Bronchial epithelial cell (primary cell): Measurements from ENCODE around the gene EPHA6. TPM values are rescaled to one million over a fixed set of nuclear protein-coding genes. Genes with fewer than 3 reads are reported as not detected.

Experiments
- DNase-seq: peaks from one replicate; pipeline ENCODE4 v3.0.0-alpha.2; 2010; ENCODE audit warnings: low read depth
- FAIRE-seq: peaks from 2 replicates; lab custom pipeline; 2011; peaks lifted over from hg19 to GRCh38; lab: Jason Lieb, UNC
- H3K27me3 ChIP-seq: 2 replicates; pipeline ENCODE4 v1.5.1; 2011; ENCODE audit warnings: low read length; ENCODE audit not compliant: control insufficient read depth, insufficient read depth
- H3K36me3 ChIP-seq: 2 replicates; pipeline ENCODE4 v1.5.1; 2011; ENCODE audit warnings: low read length; ENCODE audit not compliant: control insufficient read depth, insufficient read depth
- H3K4me3 ChIP-seq: 2 replicates; pipeline ENCODE4 v1.5.1; 2011; ENCODE audit warnings: mild to moderate bottlenecking, low read depth, low read length, control low read depth
- CTCF ChIP-seq: IDR thresholded peaks from 2 replicates; pipeline ENCODE4 v1.5.1; 2011; ENCODE audit warnings: mild to moderate bottlenecking, moderate library complexity, low read length, control low read depth, inconsistent platforms; ENCODE audit not compliant: insufficient read depth, severe bottlenecking
- total RNA-seq: library from RNA; depleted of rRNA; stranded (reverse); fragments of >200 nt; gene quantifications from 2 replicates; pipeline ENCODE4 v1.2.1, GENCODE V29; 2014

The EPHA6 gene
- total RNA-seq, 1 donor from 2014 or later: 0.26 TPM

- FAIRE-seq: peak; percentile 23
- DNase-seq: peak; percentile 66
- Histone ChIP-seq H3K4me3 (no peak overlapping the region), H3K36me3 (no peaks in the 10 kb centered on the region), H3K27me3 (no peaks in the 10 kb centered on the region)
- TF ChIP-seq CTCF: no peak
Measured at GRCh38 chr3:97232393-97233034, 418.1 kb downstream of the EPHA6 start.

GRCh38 chr3:97235179-97235578 lies 420.8 kb downstream of the EPHA6 start:
- Histone ChIP-seq H3K27me3 (no peaks in the 10 kb centered on the region), H3K36me3 (no peaks in the 10 kb centered on the region), H3K4me3 (no peak overlapping the region)
- DNase-seq: peak; percentile 69
- no peak for FAIRE-seq
- no peak for TF ChIP-seq CTCF

- Histone ChIP-seq H3K27me3 (no peaks in the 10 kb centered on the region), H3K4me3 (no peak overlapping the region), H3K36me3 (no peaks in the 10 kb centered on the region)
- TF ChIP-seq CTCF: no peak
- DNase-seq: peak; percentile 67
- no peak for FAIRE-seq
Measured at GRCh38 chr3:97235611-97236315, 421.4 kb downstream of the EPHA6 start.

- Histone ChIP-seq H3K36me3 (no peaks in the 10 kb centered on the region), H3K27me3 (no peaks in the 10 kb centered on the region), H3K4me3 (no peak overlapping the region)
- DNase-seq (no peak), FAIRE-seq (no peak)
- TF ChIP-seq CTCF: no peak
Measured at GRCh38 chr3:97241417-97241816, 427.0 kb downstream of the EPHA6 start.

GRCh38 chr3:97245201-97245910 lies 431.0 kb downstream of the EPHA6 start:
- DNase-seq (no peak), FAIRE-seq (no peak)
- Histone ChIP-seq H3K4me3 (no peak overlapping the region), H3K27me3 (no peaks in the 10 kb centered on the region), H3K36me3 (no peaks in the 10 kb centered on the region)
- no peak for TF ChIP-seq CTCF
